Measurements from ENCODE around the gene ATOX1.

Gene ATOX1, protein sequence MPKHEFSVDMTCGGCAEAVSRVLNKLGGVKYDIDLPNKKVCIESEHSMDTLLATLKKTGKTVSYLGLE

DNA sequence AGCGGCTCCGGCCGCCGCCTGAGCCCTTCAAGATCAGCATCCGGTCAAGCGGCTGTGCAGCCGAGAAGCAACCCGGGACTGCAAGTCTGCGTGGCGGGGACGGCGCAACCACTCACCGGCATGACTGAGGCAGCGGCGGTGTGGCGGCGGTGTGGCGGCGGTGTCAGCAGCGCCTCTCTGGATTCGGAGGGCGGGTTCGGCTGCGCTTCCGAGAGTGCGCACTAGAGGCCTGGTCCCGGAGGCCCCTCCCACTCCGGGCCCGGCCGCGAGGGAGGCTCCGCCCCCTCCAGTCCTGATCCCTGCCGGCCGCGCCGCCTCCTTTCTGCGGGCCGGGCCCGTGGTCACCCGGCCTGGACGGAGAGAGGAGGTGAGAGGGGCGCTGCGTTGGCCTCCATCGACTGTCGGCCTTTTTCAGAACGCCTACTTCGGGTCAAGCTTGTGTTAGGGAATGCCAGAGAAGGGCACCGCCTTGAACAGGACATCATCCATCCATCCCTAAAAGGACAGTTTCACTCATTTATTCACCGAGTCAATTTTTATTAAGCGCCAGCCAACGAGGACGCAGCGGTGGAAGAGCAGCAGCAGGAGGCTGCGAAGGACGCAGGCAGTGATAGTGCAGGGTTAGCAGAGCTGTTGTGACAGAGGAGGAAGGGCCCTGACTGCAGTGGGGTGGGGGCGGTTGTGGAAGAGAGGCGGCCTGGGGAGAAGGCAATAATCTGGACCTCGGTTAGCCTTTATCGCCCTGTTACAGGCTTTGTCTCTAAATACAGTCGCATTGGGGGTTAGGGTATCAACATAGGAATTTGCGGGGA is at the start of gene ATOX1:
TSS of gene ATOX1 (minus strand) at position 202 of the 812 bp plus-strand sequence. CDS start at position 122, 80 bp downstream.
- H3K4me3 ChIP-seq (ENCODE audit: low read depth in 1 of 2, low read length in 2 of 2): peak within 1 kb of the TSS; percentile 85 to 97
- no peaks in the 10 kb centered on the region for H3K9me3 ChIP-seq (ENCODE audit: control insufficient read depth in 1 of 2, low read length in 2 of 2)
- H3K27ac ChIP-seq (ENCODE audit: low read depth, low read length): peak within 1 kb of the TSS; percentile 70
- peak within 1 kb of the TSS; percentile 92 to 94 for H3K9ac ChIP-seq (ENCODE audit: low read depth in 1 of 2, low read length in 2 of 2)
- no peaks in the 10 kb centered on the region for H3K27me3 ChIP-seq (ENCODE audit: control insufficient read depth in 1 of 2, insufficient read depth in 2 of 2, low read length in 2 of 2)
- H3K36me3 ChIP-seq (ENCODE audit: control insufficient read depth in 1 of 2, insufficient read depth in 2 of 2, low read length in 2 of 2): no peaks in the 10 kb centered on the region
- peaks cover 25 to 26% of the 10 kb centered on the region in 2 donors for H3K4me1 ChIP-seq (ENCODE audit: control insufficient read depth in 1 of 2, insufficient read depth in 2 of 2, low read length in 2 of 2)

- Histone ChIP-seq H3K9ac (ENCODE audit: low read depth in 1 of 2, low read length in 2 of 2) (no peak overlapping the region), H3K36me3 (ENCODE audit: control insufficient read depth in 1 of 2, insufficient read depth in 2 of 2, low read length in 2 of 2) (peaks cover 26 to 65% of the 10 kb centered on the region in 2 donors), H3K27me3 (ENCODE audit: control insufficient read depth in 1 of 2, insufficient read depth in 2 of 2, low read length in 2 of 2) (no peaks in the 10 kb centered on the region), H3K27ac (ENCODE audit: low read depth, low read length) (no peak overlapping the region), H3K4me1 (ENCODE audit: control insufficient read depth in 1 of 2, insufficient read depth in 2 of 2, low read length in 2 of 2) (no peaks in the 10 kb centered on the region), H3K9me3 (ENCODE audit: control insufficient read depth in 1 of 2, low read length in 2 of 2) (no peaks in the 10 kb centered on the region), H3K4me3 (ENCODE audit: low read depth in 1 of 2, low read length in 2 of 2) (no peak overlapping the region)
Measured at GRCh38 chr5:151805414-151806223, 47.2 kb upstream of the ATOX1 start.

DNA sequence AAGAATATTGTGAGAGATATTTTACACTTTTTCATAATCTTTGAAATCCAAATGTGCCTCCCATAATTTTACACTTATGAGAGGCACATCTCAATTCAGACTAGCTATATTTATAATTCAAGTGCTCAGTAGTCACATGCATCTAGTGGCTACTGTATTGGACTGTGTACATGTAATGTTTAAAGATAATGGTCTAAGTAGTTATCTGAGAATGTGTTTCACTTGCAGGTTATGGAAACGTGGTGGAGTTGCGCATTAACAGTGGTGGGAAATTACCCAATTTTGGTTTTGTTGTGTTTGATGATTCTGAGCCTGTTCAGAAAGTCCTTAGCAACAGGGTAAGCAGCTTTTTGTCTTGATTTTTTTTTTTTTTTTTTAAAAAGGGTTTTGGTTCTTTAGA is 42.1 kb upstream of the ATOX1 start:
- peaks cover 35 to 87% of the 10 kb centered on the region in 2 donors for H3K36me3 ChIP-seq (ENCODE audit: control insufficient read depth in 1 of 2, insufficient read depth in 2 of 2, low read length in 2 of 2)
- no peak overlapping the region for H3K27ac ChIP-seq (ENCODE audit: low read depth, low read length)
- H3K4me3 ChIP-seq (ENCODE audit: low read depth in 1 of 2, low read length in 2 of 2): no peak overlapping the region
- H3K4me1 ChIP-seq (ENCODE audit: control insufficient read depth in 1 of 2, insufficient read depth in 2 of 2, low read length in 2 of 2): no peaks in the 10 kb centered on the region
- H3K9me3 ChIP-seq (ENCODE audit: control insufficient read depth in 1 of 2, low read length in 2 of 2): no peaks in the 10 kb centered on the region
- no peaks in the 10 kb centered on the region for H3K27me3 ChIP-seq (ENCODE audit: control insufficient read depth in 1 of 2, insufficient read depth in 2 of 2, low read length in 2 of 2)
- no peak overlapping the region for H3K9ac ChIP-seq (ENCODE audit: low read depth in 1 of 2, low read length in 2 of 2)

GRCh38 chr5:151799407-151799806 is 41.0 kb upstream of the ATOX1 start:
- Histone ChIP-seq H3K9ac (ENCODE audit: low read depth in 1 of 2, low read length in 2 of 2) (no peak overlapping the region), H3K4me3 (ENCODE audit: low read depth in 1 of 2, low read length in 2 of 2) (no peak overlapping the region), H3K27ac (ENCODE audit: low read depth, low read length) (no peak overlapping the region), H3K9me3 (ENCODE audit: control insufficient read depth in 1 of 2, low read length in 2 of 2) (no peaks in the 10 kb centered on the region), H3K36me3 (ENCODE audit: control insufficient read depth in 1 of 2, insufficient read depth in 2 of 2, low read length in 2 of 2) (peaks cover 40 to 90% of the 10 kb centered on the region in 2 donors), H3K4me1 (ENCODE audit: control insufficient read depth in 1 of 2, insufficient read depth in 2 of 2, low read length in 2 of 2) (no peaks in the 10 kb centered on the region), H3K27me3 (ENCODE audit: control insufficient read depth in 1 of 2, insufficient read depth in 2 of 2, low read length in 2 of 2) (no peaks in the 10 kb centered on the region)

DNA sequence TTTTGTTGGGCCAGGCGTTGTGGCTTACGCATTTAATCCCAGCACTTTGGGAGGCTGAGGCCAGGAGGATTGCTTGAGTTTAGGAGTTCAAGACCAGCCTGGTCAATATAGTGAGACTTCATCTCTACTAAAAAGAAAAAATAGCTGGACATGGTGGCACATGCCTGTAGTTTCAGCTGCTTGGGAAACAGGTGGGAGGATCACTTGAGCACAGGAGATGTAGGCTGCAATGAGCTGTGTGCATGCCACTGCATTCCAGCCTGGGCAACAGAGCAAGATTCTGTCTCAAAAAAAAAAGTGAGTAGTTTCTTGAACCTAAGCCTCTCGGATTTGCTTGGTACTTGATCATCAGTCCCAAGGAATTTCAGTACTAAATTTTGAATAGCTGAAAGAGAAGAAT is 40.2 kb upstream of the ATOX1 start:
- Histone ChIP-seq H3K9me3 (ENCODE audit: control insufficient read depth in 1 of 2, low read length in 2 of 2) (no peaks in the 10 kb centered on the region), H3K27me3 (ENCODE audit: control insufficient read depth in 1 of 2, insufficient read depth in 2 of 2, low read length in 2 of 2) (no peaks in the 10 kb centered on the region), H3K27ac (ENCODE audit: low read depth, low read length) (no peak overlapping the region), H3K4me1 (ENCODE audit: control insufficient read depth in 1 of 2, insufficient read depth in 2 of 2, low read length in 2 of 2) (no peaks in the 10 kb centered on the region), H3K36me3 (ENCODE audit: control insufficient read depth in 1 of 2, insufficient read depth in 2 of 2, low read length in 2 of 2) (peaks cover 38 to 92% of the 10 kb centered on the region in 2 donors), H3K4me3 (ENCODE audit: low read depth in 1 of 2, low read length in 2 of 2) (no peak overlapping the region), H3K9ac (ENCODE audit: low read depth in 1 of 2, low read length in 2 of 2) (no peak overlapping the region)

GRCh38 chr5:151795426-151795825 is 37.0 kb upstream of the ATOX1 start:
- H3K4me3 ChIP-seq (ENCODE audit: low read depth in 1 of 2, low read length in 2 of 2): no peak overlapping the region
- no peaks in the 10 kb centered on the region for H3K9me3 ChIP-seq (ENCODE audit: control insufficient read depth in 1 of 2, low read length in 2 of 2)
- H3K36me3 ChIP-seq (ENCODE audit: control insufficient read depth in 1 of 2, insufficient read depth in 2 of 2, low read length in 2 of 2): peaks cover 38 to 96% of the 10 kb centered on the region in 2 donors
- no peak overlapping the region for H3K9ac ChIP-seq (ENCODE audit: low read depth in 1 of 2, low read length in 2 of 2)
- H3K27me3 ChIP-seq (ENCODE audit: control insufficient read depth in 1 of 2, insufficient read depth in 2 of 2, low read length in 2 of 2): no peaks in the 10 kb centered on the region
- H3K4me1 ChIP-seq (ENCODE audit: control insufficient read depth in 1 of 2, insufficient read depth in 2 of 2, low read length in 2 of 2): no peaks in the 10 kb centered on the region
- H3K27ac ChIP-seq (ENCODE audit: low read depth, low read length): no peak overlapping the region

- no peaks in the 10 kb centered on the region for H3K4me1 ChIP-seq (ENCODE audit: control insufficient read depth in 1 of 2, insufficient read depth in 2 of 2, low read length in 2 of 2)
- H3K27me3 ChIP-seq (ENCODE audit: control insufficient read depth in 1 of 2, insufficient read depth in 2 of 2, low read length in 2 of 2): no peaks in the 10 kb centered on the region
- peaks cover 35 to 92% of the 10 kb centered on the region in 2 donors for H3K36me3 ChIP-seq (ENCODE audit: control insufficient read depth in 1 of 2, insufficient read depth in 2 of 2, low read length in 2 of 2)
- no peak overlapping the region for H3K27ac ChIP-seq (ENCODE audit: low read depth, low read length)
- H3K9ac ChIP-seq (ENCODE audit: low read depth in 1 of 2, low read length in 2 of 2): no peak overlapping the region
- H3K9me3 ChIP-seq (ENCODE audit: control insufficient read depth in 1 of 2, low read length in 2 of 2): no peaks in the 10 kb centered on the region
- no peak overlapping the region for H3K4me3 ChIP-seq (ENCODE audit: low read depth in 1 of 2, low read length in 2 of 2)
Measured at GRCh38 chr5:151793358-151793757, 34.9 kb upstream of the ATOX1 start.

DNA sequence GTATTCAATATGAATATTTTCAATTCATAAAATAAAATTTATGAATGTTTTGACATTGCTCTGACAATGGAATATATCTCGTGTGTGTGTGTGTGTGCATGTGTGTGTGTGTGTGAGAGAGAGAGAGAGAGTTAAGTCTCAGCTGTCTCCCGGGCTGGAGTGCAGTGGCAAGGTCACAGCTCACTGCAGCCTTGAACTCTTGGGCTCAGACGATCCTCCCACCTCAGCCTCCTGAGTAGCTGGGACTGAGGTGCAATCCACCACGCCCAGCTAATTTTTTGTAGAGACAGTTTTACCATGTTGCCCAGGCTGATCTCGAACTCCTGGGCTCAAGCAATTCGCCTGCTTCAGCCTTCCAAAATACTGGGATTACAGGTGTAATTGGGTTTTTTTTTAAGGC is 29.4 kb upstream of the ATOX1 start:
- Histone ChIP-seq H3K9ac (ENCODE audit: low read depth in 1 of 2, low read length in 2 of 2) (no peak overlapping the region), H3K9me3 (ENCODE audit: control insufficient read depth in 1 of 2, low read length in 2 of 2) (no peaks in the 10 kb centered on the region), H3K4me3 (ENCODE audit: low read depth in 1 of 2, low read length in 2 of 2) (no peak overlapping the region), H3K4me1 (ENCODE audit: control insufficient read depth in 1 of 2, insufficient read depth in 2 of 2, low read length in 2 of 2) (peaks cover 4 to 9% of the 10 kb centered on the region in 2 donors), H3K36me3 (ENCODE audit: control insufficient read depth in 1 of 2, insufficient read depth in 2 of 2, low read length in 2 of 2) (peaks cover 8 to 51% of the 10 kb centered on the region in 2 donors), H3K27me3 (ENCODE audit: control insufficient read depth in 1 of 2, insufficient read depth in 2 of 2, low read length in 2 of 2) (no peaks in the 10 kb centered on the region), H3K27ac (ENCODE audit: low read depth, low read length) (no peak overlapping the region)

GRCh38 chr5:151786468-151786867 is 28.0 kb upstream of the ATOX1 start:
- no peaks in the 10 kb centered on the region for H3K9me3 ChIP-seq (ENCODE audit: control insufficient read depth in 1 of 2, low read length in 2 of 2)
- no peak overlapping the region for H3K9ac ChIP-seq (ENCODE audit: low read depth in 1 of 2, low read length in 2 of 2)
- no peak overlapping the region for H3K4me3 ChIP-seq (ENCODE audit: low read depth in 1 of 2, low read length in 2 of 2)
- no peak overlapping the region for H3K27ac ChIP-seq (ENCODE audit: low read depth, low read length)
- H3K36me3 ChIP-seq (ENCODE audit: control insufficient read depth in 1 of 2, insufficient read depth in 2 of 2, low read length in 2 of 2): peaks cover 7 to 37% of the 10 kb centered on the region in 2 donors
- H3K27me3 ChIP-seq (ENCODE audit: control insufficient read depth in 1 of 2, insufficient read depth in 2 of 2, low read length in 2 of 2): no peaks in the 10 kb centered on the region
- peaks cover 9 to 13% of the 10 kb centered on the region in 2 donors for H3K4me1 ChIP-seq (ENCODE audit: control insufficient read depth in 1 of 2, insufficient read depth in 2 of 2, low read length in 2 of 2)

- Histone ChIP-seq H3K27ac (ENCODE audit: low read depth, low read length) (no peak overlapping the region), H3K4me3 (ENCODE audit: low read depth in 1 of 2, low read length in 2 of 2) (no peak overlapping the region), H3K27me3 (ENCODE audit: control insufficient read depth in 1 of 2, insufficient read depth in 2 of 2, low read length in 2 of 2) (no peaks in the 10 kb centered on the region), H3K9me3 (ENCODE audit: control insufficient read depth in 1 of 2, low read length in 2 of 2) (no peaks in the 10 kb centered on the region), H3K9ac (ENCODE audit: low read depth in 1 of 2, low read length in 2 of 2) (no peak overlapping the region), H3K4me1 (ENCODE audit: control insufficient read depth in 1 of 2, insufficient read depth in 2 of 2, low read length in 2 of 2) (peaks cover 9 to 26% of the 10 kb centered on the region in 2 donors), H3K36me3 (ENCODE audit: control insufficient read depth in 1 of 2, insufficient read depth in 2 of 2, low read length in 2 of 2) (peaks cover 0 to 19% of the 10 kb centered on the region in 2 donors)
Measured at GRCh38 chr5:151784141-151784540, 25.7 kb upstream of the ATOX1 start.
